ENCODE results near the gene ARHGAP42.

Gene ARHGAP42

DNA sequence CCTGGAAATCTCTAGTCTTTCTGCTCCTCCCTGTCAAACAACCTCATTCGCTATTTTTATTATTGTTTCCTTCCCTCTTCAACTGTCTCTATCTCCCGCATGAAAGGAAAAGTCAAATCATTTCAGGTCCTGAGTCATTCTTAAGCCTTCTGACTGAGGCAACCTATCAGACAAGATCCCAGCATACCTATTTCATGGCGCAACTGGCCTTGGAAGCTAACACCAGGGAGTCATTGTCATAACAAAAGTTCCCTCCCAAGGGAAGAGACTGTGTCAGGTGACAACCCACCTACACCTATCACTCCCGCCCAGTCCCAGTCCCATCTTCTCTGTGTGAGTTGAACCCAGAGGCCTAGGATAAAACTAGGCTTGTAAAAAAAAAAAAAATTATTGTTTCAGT is 10.2 kb upstream of the ARHGAP42 start:
- no peak for DNase-seq (ENCODE audit: low read depth, low spot score)
- no peak overlapping the region for H3K4me3 ChIP-seq (ENCODE audit: low read length)

DNA sequence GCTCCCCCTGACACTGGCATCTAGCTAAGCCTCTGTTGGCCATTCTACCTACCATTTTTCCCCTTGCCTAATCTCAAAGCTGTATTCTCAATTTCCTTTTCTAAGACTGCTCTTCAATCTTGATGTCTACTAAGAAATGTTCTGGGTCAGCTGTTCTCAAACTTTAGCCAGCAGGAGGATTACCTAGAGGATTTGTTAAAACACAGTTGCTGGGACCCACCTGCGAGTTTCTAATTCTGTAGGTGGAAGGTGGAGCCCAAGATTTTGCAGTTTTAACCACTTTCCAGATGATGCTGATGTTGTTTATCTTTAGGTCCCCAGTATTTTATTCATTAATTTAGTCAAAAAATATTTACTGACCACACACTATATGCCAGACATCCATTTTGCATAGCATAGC is 9.3 kb upstream of the ARHGAP42 start:
- no peak overlapping the region for H3K4me3 ChIP-seq (ENCODE audit: low read length)
- DNase-seq (ENCODE audit: low read depth, low spot score): no peak

DNA sequence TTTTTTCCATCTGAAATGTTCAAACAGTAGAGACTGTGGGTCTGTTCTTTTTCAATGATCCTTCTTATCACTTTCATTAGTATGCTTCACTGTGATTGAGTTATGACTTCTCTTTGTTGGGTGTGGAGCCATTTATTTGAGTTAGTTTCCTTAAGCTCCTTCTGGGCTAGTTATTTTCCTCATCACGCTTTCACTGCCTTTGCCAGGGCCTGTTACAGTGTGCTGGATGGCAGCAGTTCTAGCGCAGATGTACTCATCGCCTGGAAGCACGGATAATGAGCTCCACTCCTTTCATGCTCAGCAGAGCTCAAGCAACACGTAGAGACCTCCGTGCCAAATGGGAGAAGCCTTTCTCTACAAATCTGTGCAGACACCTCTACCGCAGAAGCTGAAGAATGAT is 7.0 kb upstream of the ARHGAP42 start:
- no peak overlapping the region for H3K4me3 ChIP-seq (ENCODE audit: low read length)
- DNase-seq (ENCODE audit: low read depth, low spot score): no peak

DNA sequence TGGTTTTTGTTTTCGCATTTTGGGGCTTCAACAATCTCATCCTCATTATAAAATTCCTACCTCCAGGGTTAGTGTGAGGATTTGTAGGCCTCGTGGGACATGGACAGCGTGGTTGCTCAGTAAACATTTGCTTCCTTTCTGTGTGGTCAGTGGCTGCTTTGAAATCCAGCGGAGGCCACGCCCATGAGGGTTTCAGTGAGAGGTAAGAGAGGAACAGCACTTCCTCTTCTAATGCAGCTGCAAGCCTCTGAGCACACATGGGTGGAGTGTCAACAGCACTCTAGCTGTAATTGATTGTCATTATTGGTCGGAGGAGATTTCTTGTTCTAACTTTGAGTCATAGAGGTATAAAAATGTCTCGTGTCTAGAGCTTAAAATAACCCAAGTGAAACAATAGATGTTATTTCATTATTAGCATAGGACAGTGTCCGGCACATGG is 6.0 kb upstream of the ARHGAP42 start:
- no peak overlapping the region for H3K4me3 ChIP-seq (ENCODE audit: low read length)
- DNase-seq (ENCODE audit: low read depth, low spot score): peak; percentile 76

DNA sequence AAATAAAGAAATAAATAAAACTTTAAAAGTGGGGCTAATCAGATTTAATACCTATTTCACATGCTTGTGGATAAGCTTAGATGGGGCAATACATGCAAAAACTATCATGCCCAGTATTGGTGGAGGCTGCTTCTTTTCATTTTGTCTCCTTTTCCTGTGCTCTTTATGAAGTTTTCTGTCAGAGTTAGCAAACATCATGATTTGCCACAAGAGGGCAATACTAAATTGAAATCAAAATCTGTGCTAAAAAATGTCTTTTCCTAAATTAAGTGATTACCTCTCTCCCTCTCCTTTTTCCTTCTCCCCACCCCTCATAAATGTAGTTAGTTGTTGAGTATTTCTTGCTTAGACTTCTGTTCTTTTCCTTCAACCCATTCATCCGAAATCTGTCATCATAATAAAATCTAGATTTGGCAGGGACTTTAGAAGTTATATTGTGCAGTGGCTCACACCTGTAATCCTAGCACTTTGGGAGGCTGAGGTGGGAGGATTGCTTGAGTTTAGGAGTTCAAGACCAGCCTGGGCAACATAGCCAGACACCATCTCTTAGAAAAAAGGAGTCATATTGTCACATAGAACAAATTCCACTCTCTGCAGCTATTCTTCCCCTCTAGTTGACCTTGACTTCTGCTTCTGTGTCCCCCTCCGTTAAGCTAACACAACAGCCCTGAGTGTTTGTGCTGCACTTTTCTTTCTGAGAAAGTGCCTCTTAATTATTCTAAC is 4.7 kb upstream of the ARHGAP42 start:
- DNase-seq (ENCODE audit: low read depth, low spot score): peak; percentile 28
- no peak overlapping the region for H3K4me3 ChIP-seq (ENCODE audit: low read length)

DNA sequence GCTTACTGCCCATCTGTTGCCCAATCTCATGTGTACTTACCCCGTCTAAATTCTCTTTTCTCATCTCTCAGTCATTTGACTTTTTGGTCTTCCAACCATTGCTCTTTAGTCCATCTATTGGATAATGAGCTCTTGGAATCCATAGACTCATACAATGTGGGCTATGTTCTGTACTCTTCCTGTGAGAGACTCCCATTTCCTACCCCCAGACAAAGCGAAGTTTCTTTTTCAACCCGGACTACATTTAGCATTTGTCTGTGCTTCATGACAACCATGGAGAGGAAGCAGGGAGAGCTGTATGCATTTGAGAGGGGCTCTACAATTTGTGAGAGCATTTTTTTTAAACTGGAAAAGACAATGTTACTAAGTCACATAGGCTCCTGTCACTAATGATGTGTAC is 4.0 kb upstream of the ARHGAP42 start:
- H3K4me3 ChIP-seq (ENCODE audit: low read length): no peak overlapping the region
- no peak for DNase-seq (ENCODE audit: low read depth, low spot score)

DNA sequence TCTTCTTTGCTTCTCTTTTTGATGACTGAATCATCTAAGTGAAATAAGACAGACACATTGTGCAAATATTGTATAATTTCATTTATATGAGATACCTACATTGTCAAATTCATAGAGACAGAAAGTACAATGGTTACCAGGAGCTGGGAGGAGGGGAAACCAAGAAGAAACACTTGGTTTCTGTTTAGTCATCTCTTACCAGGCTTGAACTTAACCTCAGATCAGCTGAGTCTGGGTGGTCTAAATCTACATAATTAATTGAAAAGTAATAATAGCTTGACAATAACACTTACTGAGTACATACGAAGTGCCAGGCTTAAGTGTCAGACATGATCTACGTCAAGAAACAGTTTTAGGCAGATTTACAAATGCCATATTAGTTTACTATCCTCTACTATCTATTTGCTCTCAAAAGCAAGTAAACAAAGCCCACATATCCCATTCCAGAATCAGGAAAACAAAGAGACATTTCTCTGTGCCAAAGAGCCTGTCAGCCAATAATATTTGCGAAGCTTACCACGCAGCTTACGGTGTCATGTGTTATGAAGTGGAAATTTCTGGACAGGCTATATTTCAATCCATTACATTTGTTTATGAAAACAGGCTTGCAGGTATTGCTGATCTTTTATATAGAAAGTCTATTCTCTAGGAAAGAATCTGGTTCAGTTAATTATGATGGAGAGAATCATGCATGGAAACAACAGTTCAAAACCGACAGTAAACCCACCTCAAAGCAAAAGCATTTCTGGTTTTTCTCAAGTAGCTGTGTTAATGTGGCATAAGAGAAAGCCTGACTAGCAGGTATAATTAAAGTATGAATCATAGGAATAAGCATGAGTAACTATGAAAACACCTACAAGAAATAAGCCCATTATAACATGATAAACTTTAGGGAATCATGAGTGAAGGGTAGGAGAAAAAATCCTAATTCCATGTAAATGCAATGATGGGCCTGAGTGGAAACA is 2.7 kb upstream of the ARHGAP42 start:
- no peak for DNase-seq (ENCODE audit: low read depth, low spot score)
- no peak overlapping the region for H3K4me3 ChIP-seq (ENCODE audit: low read length)

DNA sequence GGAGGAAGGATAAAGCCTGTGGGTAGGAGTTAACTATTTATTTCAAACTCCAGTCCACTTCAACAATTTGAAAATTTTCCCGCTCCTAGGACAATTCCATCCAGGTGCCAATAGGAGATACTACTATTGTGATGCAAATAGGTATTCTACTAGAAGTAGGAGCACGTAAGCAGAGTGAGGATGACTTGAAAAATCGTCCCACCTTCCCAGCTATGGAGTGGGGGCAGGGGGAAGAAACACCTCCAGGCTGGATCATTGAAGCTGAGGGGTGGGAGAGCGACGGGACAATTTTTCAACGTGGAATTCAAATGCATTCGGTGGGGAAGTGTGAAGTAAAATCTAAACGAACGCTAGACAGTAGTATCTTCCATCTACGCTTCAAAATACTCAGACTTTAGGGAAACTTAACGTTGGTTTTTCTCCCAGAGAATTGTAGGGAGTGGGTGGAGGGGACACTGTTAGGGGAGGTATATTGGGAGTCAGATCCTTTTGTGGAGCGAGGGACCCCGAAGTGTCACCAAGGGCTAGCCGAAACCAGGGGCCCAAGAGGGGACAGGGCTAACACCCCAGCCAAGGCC is 523 bp upstream of the ARHGAP42 start:
- DNase-seq (ENCODE audit: low read depth, low spot score): no peak
- H3K4me3 ChIP-seq (ENCODE audit: low read length): peak overlapping the region; percentile 72

DNA sequence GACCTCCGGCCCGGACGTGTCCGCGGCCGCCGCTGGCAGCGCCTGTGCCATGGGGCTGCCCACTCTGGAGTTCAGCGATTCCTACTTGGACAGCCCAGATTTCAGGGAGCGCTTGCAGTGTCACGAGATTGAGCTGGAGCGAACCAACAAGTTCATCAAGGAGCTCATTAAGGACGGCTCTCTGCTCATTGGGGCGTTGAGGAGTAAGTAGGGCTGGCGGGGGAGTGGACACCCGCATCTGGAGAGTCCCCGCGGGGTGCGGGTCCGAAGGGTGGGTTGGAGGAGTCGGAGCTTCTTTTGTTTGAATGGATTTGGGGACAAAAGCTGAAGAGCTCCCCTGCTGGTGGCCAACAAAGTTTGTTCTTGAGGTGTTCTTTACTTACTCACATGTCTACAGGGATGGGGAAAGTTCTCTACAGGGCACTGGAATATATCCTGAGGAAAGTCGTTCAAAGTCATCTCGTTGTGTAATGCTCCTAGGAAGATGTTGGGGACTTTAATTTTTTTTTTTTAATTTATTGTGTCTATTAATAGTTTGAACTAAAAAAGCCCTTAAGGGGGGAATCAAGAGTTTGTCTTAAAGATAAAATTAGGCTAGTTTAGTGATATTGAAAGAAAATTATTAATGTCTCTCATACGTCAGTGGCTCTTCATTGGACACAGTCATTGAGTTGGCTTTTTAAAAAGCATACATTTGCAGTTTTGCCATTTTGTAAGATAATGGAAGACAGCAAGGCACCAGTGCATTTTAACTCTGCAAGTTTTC is 725 bp downstream of the ARHGAP42 start:
- peak; percentile 73 for DNase-seq (ENCODE audit: low read depth, low spot score)

DNA sequence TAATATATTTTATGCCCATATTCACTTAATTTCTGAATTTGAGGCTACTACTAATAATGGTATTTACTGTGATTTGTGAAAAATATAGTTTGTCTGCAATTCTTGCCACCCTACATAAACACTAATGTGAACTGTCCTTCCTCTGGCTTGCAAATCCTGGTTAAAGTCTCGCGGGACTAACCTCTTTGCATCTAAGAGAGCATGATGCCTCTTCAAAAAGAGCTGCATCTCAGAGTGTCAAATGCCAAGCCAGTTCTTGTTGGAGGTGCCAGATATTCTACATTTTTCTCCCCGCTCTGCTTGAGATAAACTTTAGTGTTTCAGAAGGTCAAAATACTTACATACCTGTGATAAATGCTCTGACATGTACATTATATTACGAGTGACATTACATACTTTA is 2.1 kb downstream of the ARHGAP42 start:
- H3K4me3 ChIP-seq (ENCODE audit: low read length): no peak overlapping the region

More for the DNA sequence above, 725 bp downstream of the ARHGAP42 start:
- peak overlapping the region; percentile 72 for H3K4me3 ChIP-seq (ENCODE audit: low read length)

DNA sequence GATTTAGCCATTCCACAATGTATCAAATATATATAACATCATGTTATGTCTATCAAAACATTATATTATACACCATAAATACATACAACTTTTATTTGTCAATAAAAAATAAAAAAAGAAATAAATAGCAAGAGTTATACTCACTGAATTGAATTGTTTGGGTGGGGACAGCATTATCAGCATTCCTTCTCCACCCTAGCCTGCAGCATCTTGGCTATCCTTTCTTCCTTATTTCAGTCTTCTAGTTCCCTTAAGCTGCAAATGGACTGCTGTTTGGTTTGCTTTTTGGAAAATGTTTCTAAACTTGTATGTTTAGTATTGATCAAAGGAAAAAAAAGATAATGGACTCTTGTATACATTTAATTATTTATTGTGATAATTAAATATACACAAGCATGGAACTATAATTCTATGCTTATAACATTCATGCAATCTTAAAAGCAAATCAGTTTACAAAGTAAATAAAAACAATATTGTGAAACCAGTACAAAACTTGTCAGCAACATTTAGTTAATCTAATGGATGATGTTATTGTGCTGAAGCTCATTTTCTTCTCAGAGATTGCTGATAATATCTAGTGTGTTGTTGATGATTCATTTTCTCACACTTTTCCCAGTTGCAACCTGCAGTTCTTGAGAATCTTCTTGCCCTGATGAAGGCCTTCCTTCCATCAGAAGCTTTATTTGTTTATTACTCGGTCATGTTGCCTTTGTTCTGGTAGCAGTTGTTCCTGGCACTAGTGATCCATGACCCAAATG is 5.0 kb downstream of the ARHGAP42 start:
- DNase-seq (ENCODE audit: low read depth, low spot score): no peak
- no peak overlapping the region for H3K4me3 ChIP-seq (ENCODE audit: low read length)

More for the DNA sequence above, 2.1 kb downstream of the ARHGAP42 start:
- DNase-seq (ENCODE audit: low read depth, low spot score): no peak

DNA sequence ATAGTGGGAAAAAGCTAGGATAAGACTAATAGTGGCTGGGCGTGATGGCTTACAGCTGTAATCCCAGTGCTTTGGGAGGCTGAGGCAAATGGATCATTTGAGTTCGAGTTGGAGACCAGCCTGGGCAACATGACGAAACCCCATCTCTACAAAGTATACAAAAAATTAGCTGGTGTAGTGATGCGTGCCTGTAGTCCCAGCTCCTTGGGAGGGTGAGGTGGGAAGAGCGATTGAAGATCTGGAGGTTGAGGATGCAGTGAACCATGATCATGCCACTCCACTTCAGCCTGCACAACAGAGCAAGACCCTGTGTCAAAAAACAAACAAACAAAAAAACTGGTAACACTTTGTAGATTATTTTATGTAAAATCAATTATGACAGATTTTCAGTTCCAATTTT is 8.8 kb downstream of the ARHGAP42 start:
- DNase-seq (ENCODE audit: low read depth, low spot score): no peak

DNA sequence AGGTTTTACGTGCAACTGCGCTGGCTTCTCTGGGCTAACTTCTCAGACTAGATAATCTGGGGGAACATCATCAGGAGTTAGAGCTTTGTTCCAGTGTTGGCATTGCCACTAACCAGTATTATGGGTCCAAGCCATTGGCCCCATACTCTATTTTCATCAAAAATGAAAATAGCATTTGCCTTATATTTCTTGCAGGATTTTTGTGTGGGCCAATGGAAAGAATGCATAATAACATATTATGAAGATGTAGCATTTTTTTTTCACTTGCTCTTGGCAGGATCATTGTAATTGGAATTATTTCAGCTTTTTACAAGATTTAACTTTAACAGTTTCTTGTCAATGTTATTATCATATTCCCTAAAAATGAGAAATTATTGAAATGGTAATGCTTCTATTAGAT is 16.1 kb downstream of the ARHGAP42 start:
- H3K4me3 ChIP-seq (ENCODE audit: low read length): no peak overlapping the region
- DNase-seq (ENCODE audit: low read depth, low spot score): no peak

More for the DNA sequence above, 8.8 kb downstream of the ARHGAP42 start:
- H3K4me3 ChIP-seq (ENCODE audit: low read length): no peak overlapping the region

DNA sequence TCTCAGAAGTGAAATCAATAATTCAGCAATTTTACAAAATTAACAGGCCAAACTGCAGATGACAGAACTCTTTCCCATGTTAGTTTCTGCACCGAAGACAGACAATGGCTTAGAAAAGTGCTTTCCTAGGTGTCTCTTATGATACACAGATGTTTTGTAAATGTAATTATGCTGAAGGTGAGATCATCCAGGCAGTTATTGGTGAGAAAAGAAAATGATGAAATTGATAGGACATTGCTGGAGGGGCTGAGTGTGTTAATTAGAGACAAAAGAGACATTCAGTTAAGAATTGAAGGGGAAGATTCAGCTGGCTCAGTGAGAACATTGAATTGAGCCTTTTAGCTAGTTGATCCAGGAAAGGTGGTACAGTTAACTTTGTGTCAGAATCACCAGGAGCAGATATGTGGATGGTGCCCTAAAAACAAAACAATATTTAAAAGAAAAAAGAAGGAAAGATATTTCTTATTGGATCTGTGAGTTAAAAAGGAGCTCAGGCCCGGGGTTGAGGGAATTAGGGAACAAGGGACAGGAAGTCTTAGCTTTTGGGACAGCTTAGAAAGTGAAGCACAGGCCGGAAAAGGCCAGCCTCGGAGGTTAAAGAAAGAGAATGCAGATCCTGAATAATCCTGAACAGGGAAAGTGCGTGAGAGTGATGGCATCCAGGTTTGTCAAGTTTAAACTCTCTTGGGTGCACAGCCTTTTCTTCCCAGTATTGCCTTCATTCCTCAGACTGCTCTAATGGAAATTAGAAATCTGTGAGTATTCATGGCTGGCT is 16.9 kb downstream of the ARHGAP42 start:
- DNase-seq (ENCODE audit: low read depth, low spot score): no peak
- no peak overlapping the region for H3K4me3 ChIP-seq (ENCODE audit: low read length)

DNA sequence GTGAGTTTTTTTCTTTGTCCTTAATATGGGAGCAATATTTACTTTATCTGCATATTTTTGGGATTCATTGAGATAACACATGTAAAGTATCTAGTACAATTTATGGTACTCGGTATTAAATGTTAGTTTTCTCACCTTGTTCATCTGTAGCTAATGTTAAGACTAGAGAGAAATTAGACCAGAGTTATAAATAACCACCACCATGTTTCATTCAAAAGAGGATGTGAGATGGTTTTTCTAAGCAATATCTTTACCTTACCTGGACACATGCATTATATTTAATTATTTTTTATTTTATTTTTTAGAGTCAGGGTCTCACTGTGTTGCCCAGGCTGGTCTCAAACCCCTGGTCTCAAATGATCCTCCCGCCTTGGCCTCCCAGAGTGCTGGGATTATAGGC is 18.4 kb downstream of the ARHGAP42 start:
- DNase-seq (ENCODE audit: low read depth, low spot score): no peak
- no peak overlapping the region for H3K4me3 ChIP-seq (ENCODE audit: low read length)

DNA sequence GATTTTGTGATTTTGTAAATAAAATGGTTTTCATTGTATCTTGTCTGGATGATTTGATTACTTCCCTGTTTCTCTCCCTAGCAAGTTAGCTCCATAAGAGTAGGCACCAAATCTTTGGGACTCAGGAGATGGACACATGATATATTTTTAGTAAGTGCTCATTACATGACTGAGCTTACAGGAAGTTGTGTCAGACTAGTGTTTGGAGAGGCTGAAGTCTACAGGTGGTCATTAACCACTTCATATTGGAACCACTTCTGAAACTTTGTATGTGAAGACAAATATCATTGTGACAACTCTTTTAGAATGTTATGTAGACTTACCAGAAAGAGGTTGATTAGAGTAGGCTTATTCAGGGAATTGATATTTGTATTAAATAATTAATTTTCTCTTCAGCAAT is 19.1 kb downstream of the ARHGAP42 start:
- no peak overlapping the region for H3K4me3 ChIP-seq (ENCODE audit: low read length)
- no peak for DNase-seq (ENCODE audit: low read depth, low spot score)

DNA sequence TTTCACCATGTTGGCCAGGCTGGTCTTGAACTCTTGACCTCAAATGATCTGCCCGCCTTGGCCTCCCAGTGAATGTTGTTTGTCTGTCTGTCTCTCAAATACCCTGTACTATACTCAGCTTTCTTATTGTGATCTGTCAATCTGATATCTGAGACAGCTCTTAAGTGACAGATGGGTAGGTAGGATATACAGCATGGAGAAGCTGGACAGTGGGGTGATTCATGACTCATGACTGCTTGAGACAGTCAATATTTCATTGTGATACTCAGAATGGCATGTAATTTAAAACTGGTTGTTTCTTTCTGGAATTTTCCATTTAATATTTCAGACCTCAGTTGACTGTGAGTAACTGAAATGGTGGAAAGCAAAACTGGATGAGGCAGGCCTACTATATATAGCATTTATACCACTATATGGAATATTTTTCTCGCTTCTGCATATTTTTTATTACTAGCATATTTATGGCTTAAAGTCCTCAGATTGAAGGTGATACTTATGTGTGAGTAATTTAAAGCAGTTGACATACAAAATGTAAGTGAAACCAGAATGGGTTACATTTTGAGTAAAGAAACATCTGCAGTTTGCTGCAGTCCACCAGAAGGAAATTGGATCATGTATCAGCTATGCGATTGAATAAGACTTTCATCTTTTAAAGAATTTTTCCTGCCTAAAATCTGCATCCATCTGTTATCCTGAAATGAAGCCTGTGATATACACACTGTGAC is 22.3 kb downstream of the ARHGAP42 start:
- H3K4me3 ChIP-seq (ENCODE audit: low read length): no peak overlapping the region
- no peak for DNase-seq (ENCODE audit: low read depth, low spot score)

Data from Jurkat, Clone E6-1 (cell line).